Measurements from ENCODE around the gene JAKMIP3. TPM values are rescaled to one million over a fixed set of nuclear protein-coding genes. Genes with fewer than 3 reads are reported as not detected.

Gene JAKMIP3
- total and polyA plus RNA-seq, 2 donors (not counting 1 experiment from before 2014, with no cell fraction given) = 0.17 to 0.21 TPM

DNA sequence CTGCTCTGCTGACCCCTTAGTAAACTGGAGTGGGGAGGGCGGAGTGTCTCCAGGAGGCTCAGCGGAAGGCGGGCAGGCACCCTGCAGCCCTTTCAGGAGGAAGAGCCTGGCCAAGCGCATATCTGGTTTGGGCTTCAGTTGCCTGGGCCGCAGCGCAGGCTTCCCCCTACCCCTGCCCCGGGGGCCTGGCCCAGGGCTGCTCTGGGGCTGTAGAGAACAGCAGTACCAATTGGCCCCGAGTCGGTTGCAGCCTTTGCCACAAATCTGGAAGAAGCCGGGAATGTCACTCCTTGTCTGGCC lies 28.1 kb upstream of the JAKMIP3 start:
- Histone ChIP-seq H3K79me2 (ENCODE audit: control insufficient read depth, insufficient read depth, low read length) (no peaks in the 10 kb centered on the region), H3K27me3 (replicated peaks in 1 of 4; ENCODE audit: control extremely low read depth in 1 of 4, control insufficient read depth in 3 of 4, insufficient read depth in 4 of 4, low read length in 3 of 4) (peaks cover 0 to 34% (median 11%) of the 10 kb centered on the region in 4 experiments), H3K4me2 (replicated peaks; ENCODE audit: low read depth, low read length, poor library complexity, severe bottlenecking) (no peak overlapping the region), H2AFZ (ENCODE audit: insufficient read depth, low read depth, low read length, poor library complexity, severe bottlenecking) (no peak overlapping the region), H3K9ac (ENCODE audit: low read length) (no peak overlapping the region), H4K20me1 (ENCODE audit: control insufficient read depth, insufficient read depth, low read length, poor library complexity, severe bottlenecking) (no peaks in the 10 kb centered on the region), H3K4me1 (ENCODE audit: control insufficient read depth in 2 of 2, insufficient read depth in 2 of 2, low read length in 2 of 2) (no peaks in the 10 kb centered on the region), H3K36me3 (replicated peaks in 1 of 2; ENCODE audit: control extremely low read depth in 1 of 2, control insufficient read depth in 1 of 2, extremely low read depth in 1 of 2, insufficient read depth in 2 of 2, low read length in 1 of 2) (no peaks in the 10 kb centered on the region), H3K9me3 (ENCODE audit: control extremely low read depth in 1 of 3, control insufficient read depth in 2 of 3, insufficient read depth in 1 of 3, low read length in 2 of 3) (no peaks in the 10 kb centered on the region), H3K27ac (ENCODE audit: low read length in 2 of 2) (no peak overlapping the region), H3K4me3 (ENCODE audit: control extremely low read depth in 1 of 5, extremely low read depth in 1 of 5, insufficient read depth in 1 of 5, low read depth in 2 of 5, low read length in 4 of 5) (no peak overlapping the region)
- ChIA-PET CTCF (no interaction called here), POLR2A (no interaction called here)
- ATAC-seq (ENCODE audit: low read depth) = no peak
- DNase-seq = no peak
- Mint-ChIP-seq H3K4me3 (peak overlapping the region; percentile 45), H3K9me3 (ENCODE audit: insufficient read depth) (no peaks in the 10 kb centered on the region), H3K27ac (no peak overlapping the region), H3K4me1 (peaks cover 12% of the 10 kb centered on the region), H3K27me3 (peaks cover 64% of the 10 kb centered on the region)
- 40% methylated on average over 10 of the region's 10 CpGs for WGBS (ENCODE audit: insufficient coverage)
- intact Hi-C loops (cut with micrococcal nuclease) = no loop called here
- TF ChIP-seq, protein P1, sequence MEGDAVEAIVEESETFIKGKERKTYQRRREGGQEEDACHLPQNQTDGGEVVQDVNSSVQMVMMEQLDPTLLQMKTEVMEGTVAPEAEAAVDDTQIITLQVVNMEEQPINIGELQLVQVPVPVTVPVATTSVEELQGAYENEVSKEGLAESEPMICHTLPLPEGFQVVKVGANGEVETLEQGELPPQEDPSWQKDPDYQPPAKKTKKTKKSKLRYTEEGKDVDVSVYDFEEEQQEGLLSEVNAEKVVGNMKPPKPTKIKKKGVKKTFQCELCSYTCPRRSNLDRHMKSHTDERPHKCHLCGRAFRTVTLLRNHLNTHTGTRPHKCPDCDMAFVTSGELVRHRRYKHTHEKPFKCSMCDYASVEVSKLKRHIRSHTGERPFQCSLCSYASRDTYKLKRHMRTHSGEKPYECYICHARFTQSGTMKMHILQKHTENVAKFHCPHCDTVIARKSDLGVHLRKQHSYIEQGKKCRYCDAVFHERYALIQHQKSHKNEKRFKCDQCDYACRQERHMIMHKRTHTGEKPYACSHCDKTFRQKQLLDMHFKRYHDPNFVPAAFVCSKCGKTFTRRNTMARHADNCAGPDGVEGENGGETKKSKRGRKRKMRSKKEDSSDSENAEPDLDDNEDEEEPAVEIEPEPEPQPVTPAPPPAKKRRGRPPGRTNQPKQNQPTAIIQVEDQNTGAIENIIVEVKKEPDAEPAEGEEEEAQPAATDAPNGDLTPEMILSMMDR (IDR thresholded peaks at IDR 0.05) = no peak
- TF ChIP-seq EZH2 (IDR thresholded peaks at IDR 0.05; ENCODE audit: borderline replicate concordance, insufficient read depth, low read depth, low read length, poor library complexity, severe bottlenecking) = no peak

DNA sequence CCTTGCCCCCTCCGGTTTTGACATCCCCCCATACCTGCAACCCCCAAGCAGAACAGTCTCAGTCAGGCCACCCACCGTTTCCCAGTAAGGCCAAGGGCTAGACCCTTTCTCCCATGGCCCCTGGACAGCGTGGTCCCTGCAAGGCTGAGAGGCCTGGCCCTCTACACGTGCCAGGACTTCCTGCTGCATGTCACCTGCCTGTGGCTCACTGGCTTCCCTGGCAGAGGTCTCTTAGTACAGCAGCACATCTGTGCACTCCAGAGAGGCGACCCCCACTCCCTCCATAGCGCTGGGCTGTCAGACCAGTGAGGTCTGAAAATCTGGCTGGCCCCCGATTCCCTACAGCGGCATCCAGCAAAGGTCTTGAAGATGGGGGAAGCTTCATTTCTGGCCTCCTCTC lies 26.4 kb upstream of the JAKMIP3 start:
- Histone ChIP-seq H3K4me3 (ENCODE audit: control extremely low read depth in 1 of 5, extremely low read depth in 1 of 5, insufficient read depth in 1 of 5, low read depth in 2 of 5, low read length in 4 of 5) (no peak overlapping the region), H3K9me3 (ENCODE audit: control extremely low read depth in 1 of 3, control insufficient read depth in 2 of 3, insufficient read depth in 1 of 3, low read length in 2 of 3) (no peaks in the 10 kb centered on the region), H3K27me3 (replicated peaks in 1 of 4; ENCODE audit: control extremely low read depth in 1 of 4, control insufficient read depth in 3 of 4, insufficient read depth in 4 of 4, low read length in 3 of 4) (peaks cover 0 to 36% (median 8%) of the 10 kb centered on the region in 4 experiments), H3K27ac (ENCODE audit: low read length in 2 of 2) (no peak overlapping the region), H4K20me1 (ENCODE audit: control insufficient read depth, insufficient read depth, low read length, poor library complexity, severe bottlenecking) (no peaks in the 10 kb centered on the region), H3K4me1 (ENCODE audit: control insufficient read depth in 2 of 2, insufficient read depth in 2 of 2, low read length in 2 of 2) (no peaks in the 10 kb centered on the region), H3K79me2 (ENCODE audit: control insufficient read depth, insufficient read depth, low read length) (no peaks in the 10 kb centered on the region), H3K4me2 (replicated peaks; ENCODE audit: low read depth, low read length, poor library complexity, severe bottlenecking) (no peak overlapping the region), H3K9ac (ENCODE audit: low read length) (no peak overlapping the region), H3K36me3 (replicated peaks in 1 of 2; ENCODE audit: control extremely low read depth in 1 of 2, control insufficient read depth in 1 of 2, extremely low read depth in 1 of 2, insufficient read depth in 2 of 2, low read length in 1 of 2) (no peaks in the 10 kb centered on the region), H2AFZ (ENCODE audit: insufficient read depth, low read depth, low read length, poor library complexity, severe bottlenecking) (no peak overlapping the region)
- ATAC-seq (ENCODE audit: low read depth) (no peak), DNase-seq (no peak)
- Mint-ChIP-seq H3K4me1 (peaks cover 12% of the 10 kb centered on the region), H3K4me3 (no peak overlapping the region), H3K27me3 (peaks cover 56% of the 10 kb centered on the region), H3K27ac (no peak overlapping the region), H3K9me3 (ENCODE audit: insufficient read depth) (no peaks in the 10 kb centered on the region)
- 63% methylated on average over 5 of the region's 8 CpGs for WGBS (ENCODE audit: insufficient coverage)
- TF ChIP-seq, protein P1 (IDR thresholded peaks at IDR 0.05) = no peak
- no peak for TF ChIP-seq EZH2 (IDR thresholded peaks at IDR 0.05; ENCODE audit: borderline replicate concordance, insufficient read depth, low read depth, low read length, poor library complexity, severe bottlenecking)
- ChIA-PET CTCF (interaction anchor here (1.1 kb wide), 1 partner anchor 17 kb away, joined by 3 read pairs; no protein-coding TSS in a partner anchor), POLR2A (no interaction called here)
- intact Hi-C loops (cut with micrococcal nuclease) = no loop called here
